HepG2 (cell line): ENCODE data around the gene ADGRL2. TPM values are rescaled to one million over a fixed set of nuclear protein-coding genes. Genes with fewer than 3 reads are reported as not detected.

Source experiments
- ASH2L ChIP-seq: fragments of 300-600, 200-600 bp; sonication (generic); IDR thresholded peaks from 2 replicates; pipeline ENCODE4 v1.7.0; 2017; ENCODE audit warnings: low read depth, mild to moderate bottlenecking, moderate library complexity, mixed read lengths, low read length; ENCODE audit not compliant: insufficient read length
- BHLHE40 ChIP-seq: IDR thresholded peaks from 2 replicates; pipeline ENCODE4 v1.6.1; 2011; ENCODE audit warnings: low read length, improper control_type of control experiment
- BRCA1 ChIP-seq: sonication (generic); formaldehyde crosslinking; IDR thresholded peaks from 2 replicates; pipeline ENCODE4 v1.4.0; 2020; ENCODE audit warnings: missing genetic modification reagents
- DMAP1 ChIP-seq: IDR thresholded peaks from 2 replicates; pipeline ENCODE4 v1.6.1; 2016
- DR1 ChIP-seq: sonication (generic); formaldehyde crosslinking; IDR thresholded peaks from 2 replicates; pipeline ENCODE4 v1.8.0; 2021; ENCODE audit warnings: mild to moderate bottlenecking, missing genetic modification reagents, inconsistent platforms
- FOXA3 ChIP-seq: IDR thresholded peaks from 2 replicates; pipeline ENCODE4 v1.6.1; 2016; ENCODE audit warnings: missing genetic modification reagents, missing compliant biosample characterization
- GPN1 ChIP-seq: sonication (generic); formaldehyde crosslinking; IDR thresholded peaks from 2 replicates; pipeline ENCODE4 v1.5.1; 2020; ENCODE audit warnings: missing genetic modification reagents, borderline replicate concordance
- HES4 ChIP-seq: sonication (generic); formaldehyde crosslinking; IDR thresholded peaks from 2 replicates; pipeline ENCODE4 v1.9.0; 2021; ENCODE audit warnings: mild to moderate bottlenecking, missing genetic modification reagents, borderline replicate concordance
- HNF4G ChIP-seq, 2 experiments: sonication (generic) in 1 of 2; formaldehyde crosslinking in 1 of 2; IDR thresholded peaks; 2 replicates each; pipeline versions ENCODE4 v1.4.0 to v1.6.1; 2011 to 2020; ENCODE audit warnings: borderline replicate concordance in 2 of 2, low read depth in 2 of 2, mild to moderate bottlenecking in 2 of 2, low read length in 1 of 2, missing genetic modification reagents in 1 of 2, moderate library complexity in 1 of 2
- HOXA9 ChIP-seq: sonication (generic); formaldehyde crosslinking; IDR thresholded peaks from 2 replicates; pipeline ENCODE4 v1.8.1; 2022; ENCODE audit warnings: missing genetic modification reagents, mild to moderate bottlenecking, moderate library complexity, borderline replicate concordance
- MED13 ChIP-seq: sonication (generic); formaldehyde crosslinking; IDR thresholded peaks from 2 replicates; pipeline ENCODE4 v1.5.0; 2020; ENCODE audit warnings: missing genetic modification reagents
- MIXL1 ChIP-seq: IDR thresholded peaks from 2 replicates; pipeline ENCODE4 v1.6.1; 2016
- NFE2 ChIP-seq: sonication (generic); formaldehyde crosslinking; IDR thresholded peaks from 2 replicates; pipeline ENCODE4 v1.4.0; 2020; ENCODE audit warnings: missing genetic modification reagents
- PTBP1 ChIP-seq: fragments of 200-400 bp; formaldehyde crosslinking; IDR thresholded peaks from 2 replicates; pipeline ENCODE4 v1.6.1; 2018; ENCODE audit warnings: low read length, low read depth; ENCODE audit not compliant: poor library complexity, severe bottlenecking
- ZBTB3 ChIP-seq: sonication (generic); formaldehyde crosslinking; IDR thresholded peaks from 2 replicates; pipeline ENCODE4 v1.4.0; 2020; ENCODE audit warnings: low read depth, mild to moderate bottlenecking, moderate library complexity, missing genetic modification reagents, borderline replicate concordance
- ZNF530 ChIP-seq: sonication (generic); formaldehyde crosslinking; IDR thresholded peaks from 2 replicates; pipeline ENCODE4 v1.5.0; 2020; ENCODE audit warnings: low read depth, mild to moderate bottlenecking, missing genetic modification reagents
- ZNF652 ChIP-seq: IDR thresholded peaks from 2 replicates; pipeline ENCODE4 v1.6.1; 2016; ENCODE audit warnings: low read depth, borderline replicate concordance
- polyA plus RNA-seq, 8 experiments: library from polyadenylated mRNA; depleted of rRNA in 3 of 8; stranded (reverse) in 7 of 8; unstranded in 1 of 8; fragments of >200 nt; fragmentation: Illumina TruSeq in 4 of 8; extraction: Trizol in 4 of 8; gene quantifications; 2 replicates each; pipeline versions ENCODE4 v1.2.1 to v1.2.3, GENCODE V29; 2011 to 2016; ENCODE audit warnings: low read depth in 4 of 8, missing spikeins in 1 of 8, mixed read lengths in 1 of 8; ENCODE audit not compliant: insufficient read depth in 1 of 8
- total RNA-seq, 5 experiments: library from RNA; depleted of rRNA; stranded (reverse); fragments of >200 nt; fragmentation: Illumina TruSeq; extraction: Trizol; gene quantifications; 2 replicates each; pipeline ENCODE4 v1.2.3, GENCODE V29; 2016; ENCODE audit warnings: low read depth in 1 of 5
- TF ChIP-seq, protein P1 (sequence below): sonication (generic); formaldehyde crosslinking; IDR thresholded peaks from 2 replicates; pipeline ENCODE4 v1.4.0; 2020; ENCODE audit warnings: missing genetic modification reagents, borderline replicate concordance
- TF ChIP-seq, protein P2 (sequence below): sonication (generic); formaldehyde crosslinking; IDR thresholded peaks from 2 replicates; pipeline ENCODE4 v1.5.0; 2020; ENCODE audit warnings: mild to moderate bottlenecking, missing genetic modification reagents
- TF ChIP-seq, protein P3 (sequence below): IDR thresholded peaks from 2 replicates; pipeline ENCODE4 v1.6.1; 2016; ENCODE audit warnings: low read depth, control low read depth

ADGRL2 gene
- total and polyA plus RNA-seq, 2 of the 13 experiments (the other 11 are each of a cell fraction or from before 2014, with no cell fraction given): 15.3 to 31.6 TPM

DNA sequence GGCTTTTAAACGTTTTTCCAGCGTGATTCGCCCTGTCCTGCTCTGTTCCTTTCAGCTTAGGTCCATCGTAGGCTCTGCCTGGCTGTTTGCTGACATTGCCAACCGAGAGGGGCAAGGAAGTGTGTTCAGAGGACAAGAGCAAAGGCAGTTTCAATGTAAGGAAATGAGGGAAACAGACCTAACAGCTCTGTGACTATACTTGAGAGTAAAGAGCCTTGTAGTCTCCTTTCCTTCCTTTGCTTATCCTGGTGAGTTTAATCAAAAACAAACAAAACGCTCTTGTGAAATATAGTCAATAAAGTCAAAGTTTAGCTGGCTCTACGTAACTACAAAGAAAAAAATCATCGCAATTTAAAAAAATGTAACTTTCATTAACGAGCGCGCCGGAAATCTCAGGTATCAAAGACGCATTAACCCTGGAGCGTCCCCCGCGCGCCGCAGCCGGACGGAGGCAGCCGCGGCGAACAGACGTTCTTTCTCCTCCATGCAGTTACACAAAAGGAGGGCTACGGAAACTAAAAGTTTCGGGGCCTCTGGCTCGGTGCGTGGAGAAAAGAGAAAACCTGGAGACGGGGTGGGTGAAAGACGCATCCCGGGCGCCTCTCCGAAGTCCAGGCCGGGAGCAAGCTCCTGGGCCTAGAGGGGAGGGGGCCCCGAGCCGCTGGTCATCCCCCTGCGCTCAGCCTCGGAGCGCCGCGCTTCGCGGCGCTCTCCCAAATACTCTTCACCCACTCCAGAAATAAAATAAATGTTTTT lies 617 bp upstream of the ADGRL2 start (continued):
- TF ChIP-seq, protein P1, sequence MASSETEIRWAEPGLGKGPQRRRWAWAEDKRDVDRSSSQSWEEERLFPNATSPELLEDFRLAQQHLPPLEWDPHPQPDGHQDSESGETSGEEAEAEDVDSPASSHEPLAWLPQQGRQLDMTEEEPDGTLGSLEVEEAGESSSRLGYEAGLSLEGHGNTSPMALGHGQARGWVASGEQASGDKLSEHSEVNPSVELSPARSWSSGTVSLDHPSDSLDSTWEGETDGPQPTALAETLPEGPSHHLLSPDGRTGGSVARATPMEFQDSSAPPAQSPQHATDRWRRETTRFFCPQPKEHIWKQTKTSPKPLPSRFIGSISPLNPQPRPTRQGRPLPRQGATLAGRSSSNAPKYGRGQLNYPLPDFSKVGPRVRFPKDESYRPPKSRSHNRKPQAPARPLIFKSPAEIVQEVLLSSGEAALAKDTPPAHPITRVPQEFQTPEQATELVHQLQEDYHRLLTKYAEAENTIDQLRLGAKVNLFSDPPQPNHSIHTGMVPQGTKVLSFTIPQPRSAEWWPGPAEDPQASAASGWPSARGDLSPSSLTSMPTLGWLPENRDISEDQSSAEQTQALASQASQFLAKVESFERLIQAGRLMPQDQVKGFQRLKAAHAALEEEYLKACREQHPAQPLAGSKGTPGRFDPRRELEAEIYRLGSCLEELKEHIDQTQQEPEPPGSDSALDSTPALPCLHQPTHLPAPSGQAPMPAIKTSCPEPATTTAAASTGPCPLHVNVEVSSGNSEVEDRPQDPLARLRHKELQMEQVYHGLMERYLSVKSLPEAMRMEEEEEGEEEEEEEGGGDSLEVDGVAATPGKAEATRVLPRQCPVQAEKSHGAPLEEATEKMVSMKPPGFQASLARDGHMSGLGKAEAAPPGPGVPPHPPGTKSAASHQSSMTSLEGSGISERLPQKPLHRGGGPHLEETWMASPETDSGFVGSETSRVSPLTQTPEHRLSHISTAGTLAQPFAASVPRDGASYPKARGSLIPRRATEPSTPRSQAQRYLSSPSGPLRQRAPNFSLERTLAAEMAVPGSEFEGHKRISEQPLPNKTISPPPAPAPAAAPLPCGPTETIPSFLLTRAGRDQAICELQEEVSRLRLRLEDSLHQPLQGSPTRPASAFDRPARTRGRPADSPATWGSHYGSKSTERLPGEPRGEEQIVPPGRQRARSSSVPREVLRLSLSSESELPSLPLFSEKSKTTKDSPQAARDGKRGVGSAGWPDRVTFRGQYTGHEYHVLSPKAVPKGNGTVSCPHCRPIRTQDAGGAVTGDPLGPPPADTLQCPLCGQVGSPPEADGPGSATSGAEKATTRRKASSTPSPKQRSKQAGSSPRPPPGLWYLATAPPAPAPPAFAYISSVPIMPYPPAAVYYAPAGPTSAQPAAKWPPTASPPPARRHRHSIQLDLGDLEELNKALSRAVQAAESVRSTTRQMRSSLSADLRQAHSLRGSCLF (CRISPR knock-in tag): no peak
- TF ChIP-seq ZBTB3 (CRISPR knock-in tag) (no peak), ZNF530 (CRISPR knock-in tag) (no peak), BHLHE40 (no peak), PTBP1 (no peak), DR1 (CRISPR knock-in tag) (no peak), NFE2 (CRISPR knock-in tag) (no peak), HES4 (CRISPR knock-in tag) (no peak), DMAP1 (no peak), MIXL1 (CRISPR knock-in tag) (0 out of 2 replicates have a peak, but pooled peaks have one; percentile 9), ASH2L (peak; percentile 55), BRCA1 (no peak), MED13 (CRISPR knock-in tag) (no peak), HOXA9 (CRISPR knock-in tag) (no peak), GPN1 (CRISPR knock-in tag) (no peak), HNF4G (IDR thresholded peaks at IDR 0.05; ENCODE audit: borderline replicate concordance, low read depth, low read length) (no peak), HNF4G (CRISPR knock-in tag; IDR thresholded peaks at IDR 0.05; ENCODE audit: borderline replicate concordance, low read depth) (no peak), FOXA3 (CRISPR knock-in tag) (no peak), ZNF652 (CRISPR knock-in tag) (peak; percentile 51; the same call in 1 of the 2 replicates)
- TF ChIP-seq, protein P2, sequence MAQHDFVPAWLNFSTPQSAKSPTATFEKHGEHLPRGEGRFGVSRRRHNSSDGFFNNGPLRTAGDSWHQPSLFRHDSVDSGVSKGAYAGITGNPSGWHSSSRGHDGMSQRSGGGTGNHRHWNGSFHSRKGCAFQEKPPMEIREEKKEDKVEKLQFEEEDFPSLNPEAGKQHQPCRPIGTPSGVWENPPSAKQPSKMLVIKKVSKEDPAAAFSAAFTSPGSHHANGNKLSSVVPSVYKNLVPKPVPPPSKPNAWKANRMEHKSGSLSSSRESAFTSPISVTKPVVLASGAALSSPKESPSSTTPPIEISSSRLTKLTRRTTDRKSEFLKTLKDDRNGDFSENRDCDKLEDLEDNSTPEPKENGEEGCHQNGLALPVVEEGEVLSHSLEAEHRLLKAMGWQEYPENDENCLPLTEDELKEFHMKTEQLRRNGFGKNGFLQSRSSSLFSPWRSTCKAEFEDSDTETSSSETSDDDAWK: no peak
- TF ChIP-seq, protein P3, sequence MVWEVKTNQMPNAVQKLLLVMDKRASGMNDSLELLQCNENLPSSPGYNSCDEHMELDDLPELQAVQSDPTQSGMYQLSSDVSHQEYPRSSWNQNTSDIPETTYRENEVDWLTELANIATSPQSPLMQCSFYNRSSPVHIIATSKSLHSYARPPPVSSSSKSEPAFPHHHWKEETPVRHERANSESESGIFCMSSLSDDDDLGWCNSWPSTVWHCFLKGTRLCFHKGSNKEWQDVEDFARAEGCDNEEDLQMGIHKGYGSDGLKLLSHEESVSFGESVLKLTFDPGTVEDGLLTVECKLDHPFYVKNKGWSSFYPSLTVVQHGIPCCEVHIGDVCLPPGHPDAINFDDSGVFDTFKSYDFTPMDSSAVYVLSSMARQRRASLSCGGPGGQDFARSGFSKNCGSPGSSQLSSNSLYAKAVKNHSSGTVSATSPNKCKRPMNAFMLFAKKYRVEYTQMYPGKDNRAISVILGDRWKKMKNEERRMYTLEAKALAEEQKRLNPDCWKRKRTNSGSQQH (CRISPR knock-in tag): no peak
